OCI-LY7 (cell line): ENCODE results near the gene NCAPD2. TPM values are rescaled to one million over a fixed set of nuclear protein-coding genes. Genes with fewer than 3 reads are reported as not detected.

Experiments
- BruUV-seq: library from RNA; stranded (reverse); fragments of 400-500 nt; replicated peaks from 2 replicates; lab custom pipeline; 2021; lab: Mats Ljungman, UMichigan
- CTCF ChIA-PET: fragments of 300-600 bp; sonication (Branson Sonifier 250); formaldehyde crosslinking; loops from one replicate; lab custom pipeline; 2022; ENCODE audit warnings: antibody characterized with exemption; ENCODE audit not compliant: unreplicated experiment; lab: Charles Lee
- POLR2A ChIA-PET: fragments of 300-600 bp; sonication (Branson Sonifier 250); formaldehyde crosslinking; loops from one replicate; lab custom pipeline; 2022; ENCODE audit warnings: antibody characterized with exemption; lab: Charles Lee
- DNase-seq: peaks from one replicate; pipeline ENCODE4 v3.0.0-alpha.2; 2015; ENCODE audit warnings: low spot score
- H2AFZ ChIP-seq: fragments of 200-600 bp; sonication (generic), shearing (Covaris generic); 2 replicates; pipeline ENCODE4 v1.6.1; 2014; ENCODE audit warnings: mild to moderate bottlenecking, antibody characterized with exemption, low read length, moderate library complexity
- H3K27ac ChIP-seq: fragments of 200-600 bp; sonication (generic); 2 replicates; pipeline ENCODE4 v1.5.1; 2014; ENCODE audit warnings: mixed run types, low read depth, mild to moderate bottlenecking, moderate library complexity, low read length, inconsistent platforms; ENCODE audit not compliant: poor library complexity, severe bottlenecking
- H3K36me3 ChIP-seq: fragments of 200-600 bp; sonication (generic); 2 replicates; pipeline ENCODE4 v1.6.1; 2014; ENCODE audit warnings: mild to moderate bottlenecking, antibody characterized with exemption, low read length, moderate library complexity, mixed read lengths; ENCODE audit not compliant: insufficient read depth
- H3K4me1 ChIP-seq: fragments of 200-600 bp; sonication (generic); 2 replicates; pipeline ENCODE4 v1.5.1; 2014; ENCODE audit warnings: mild to moderate bottlenecking, low read length; ENCODE audit not compliant: insufficient read depth, poor library complexity, severe bottlenecking
- H3K4me2 ChIP-seq: fragments of 200-600 bp; sonication (generic); 2 replicates; pipeline ENCODE4 v1.6.1; 2014; ENCODE audit warnings: mild to moderate bottlenecking, low read length
- H3K4me3 ChIP-seq: fragments of 200-600 bp; sonication (generic); 2 replicates; pipeline ENCODE4 v1.5.1; 2014; ENCODE audit warnings: mild to moderate bottlenecking, low read depth, low read length; ENCODE audit not compliant: poor library complexity, severe bottlenecking
- H3K79me2 ChIP-seq: fragments of 200-600 bp; sonication (generic); 2 replicates; pipeline ENCODE4 v1.6.1; 2016; ENCODE audit warnings: low read depth, mild to moderate bottlenecking, low read length, moderate library complexity, mixed read lengths; ENCODE audit not compliant: insufficient read depth
- H3K9me2 ChIP-seq: fragments of 200-600 bp; sonication (generic); 2 replicates; pipeline ENCODE4 v1.6.1; 2016; ENCODE audit warnings: mild to moderate bottlenecking, low read length, mixed read lengths; ENCODE audit not compliant: insufficient read depth
- H3K9me3 ChIP-seq: fragments of 200-600 bp; sonication (generic); 2 replicates; pipeline ENCODE4 v1.6.1; 2014; ENCODE audit warnings: mild to moderate bottlenecking, mixed run types, low read length, mixed read lengths
- H4K20me1 ChIP-seq: fragments of 200-600 bp; sonication (generic); 2 replicates; pipeline ENCODE4 v1.6.1; 2014; ENCODE audit warnings: mild to moderate bottlenecking, antibody characterized with exemption, low read length, moderate library complexity, mixed read lengths; ENCODE audit not compliant: insufficient read depth
- CTCF ChIP-seq: fragments of 200-600 bp; sonication (generic); conservative IDR thresholded peaks from 2 replicates; pipeline ENCODE4 v1.5.1; 2014; ENCODE audit warnings: mild to moderate bottlenecking, antibody characterized with exemption, low read length, moderate library complexity, mixed read lengths
- EZH2phosphoT487 ChIP-seq: fragments of 200-600 bp; sonication (generic); IDR thresholded peaks from 2 replicates; pipeline ENCODE4 v1.6.1; 2018; ENCODE audit warnings: low read depth, borderline replicate concordance, mild to moderate bottlenecking, mixed run types, antibody characterized with exemption, low read length, moderate library complexity, mixed read lengths
- intact Hi-C: fragments of 100-400 bp; cut with micrococcal nuclease; formaldehyde crosslinking; loops from one replicate; pipeline ENCODE4 v1.10.0; 2022; ENCODE audit not compliant: unreplicated experiment
- total RNA-seq, 2 experiments: library from RNA; depleted of rRNA in 1 of 2; stranded (reverse); fragments of >200 nt in 1 of 2; shearing (Covaris generic) in 1 of 2; gene quantifications; 2 replicates each; pipeline ENCODE4 v1.2.3, GENCODE V29; 2014 to 2022

Gene NCAPD2
- total RNA-seq, 2 experiments from 2014 or later = 157 to 225 TPM

- Histone ChIP-seq H3K4me2 (peak overlapping the region; percentile 91), H3K27ac (peak overlapping the region; percentile 95), H3K36me3 (peaks cover 82% of the 10 kb centered on the region), H3K79me2 (peaks cover 43% of the 10 kb centered on the region), H3K9me2 (no peaks in the 10 kb centered on the region), H3K4me1 (peaks cover 36% of the 10 kb centered on the region), H3K4me3 (peak overlapping the region; percentile 93), H3K9me3 (no peaks in the 10 kb centered on the region), H2AFZ (peak overlapping the region; percentile 64; the same call in 1 of the 2 replicates), H4K20me1 (peaks cover 11% of the 10 kb centered on the region; the same call in 1 of the 2 replicates)
- DNase-seq = peak; percentile 71
- no TSS peak for BruUV-seq
- ChIA-PET CTCF (interaction anchor here (1.0 kb wide), 1 partner anchor 21 kb away, joined by 3 read pairs; no protein-coding TSS in a partner anchor), POLR2A (interaction anchor here (0.6 to 1.8 kb wide), 8 partner anchors 15 to 105 kb away, joined by 3 to 7 read pairs (median 4); partner anchors contain the start of genes NCAPD2 and VAMP1)
- TF ChIP-seq EZH2phosphoT487 (no peak), CTCF (no peak)
- intact Hi-C loops = loop anchor here (1.0 to 5.0 kb wide), 2 partner anchors 110 to 196 kb away; no protein-coding TSS in a partner anchor
Measured at GRCh38 chr12:6532927-6533652, 39.2 kb downstream of the NCAPD2 start.

- intact Hi-C loops = loop anchor here (1.0 to 5.0 kb wide), 2 partner anchors 110 to 196 kb away; no protein-coding TSS in a partner anchor
- TF ChIP-seq CTCF (no peak), EZH2phosphoT487 (no peak)
- Histone ChIP-seq H3K4me1 (peaks cover 41% of the 10 kb centered on the region), H3K27ac (peak overlapping the region; percentile 95), H4K20me1 (peaks cover 11% of the 10 kb centered on the region; the same call in 1 of the 2 replicates), H3K36me3 (peaks cover 82% of the 10 kb centered on the region), H3K4me3 (peak overlapping the region; percentile 93), H3K9me3 (no peaks in the 10 kb centered on the region), H3K79me2 (peaks cover 43% of the 10 kb centered on the region), H3K9me2 (no peaks in the 10 kb centered on the region), H3K4me2 (peak overlapping the region; percentile 91), H2AFZ (peak overlapping the region; percentile 64; the same call in 1 of the 2 replicates)
- ChIA-PET POLR2A (interaction anchor here (0.6 to 2.9 kb wide), 19 partner anchors 10 to 324 kb away, joined by 3 to 14 read pairs (median 4); partner anchors contain the start of gene USP5), CTCF (no interaction called here)
- BruUV-seq = no TSS peak
- no peak for DNase-seq
Measured at GRCh38 chr12:6533653-6533922, 39.7 kb downstream of the NCAPD2 start.
